IMR-90 (cell line): Measurements from ENCODE around the gene SECISBP2. TPM values are rescaled to one million over a fixed set of nuclear protein-coding genes. Genes with fewer than 3 reads are reported as not detected.

Experiments used
- ATAC-seq: fragments of 200-7000 bp; cut with Tn5 transposase; 2 replicates; pipeline ENCODE4 v1.9.1; 2020; ENCODE audit warnings: low read depth, mild to moderate bottlenecking, moderate library complexity
- BruUV-seq: library from RNA; stranded (reverse); fragments of 400-500 nt; replicated peaks from 2 replicates; lab custom pipeline; 2021; lab: Mats Ljungman, UMichigan
- CTCF ChIA-PET: fragments of 300-600 bp; formaldehyde crosslinking; extraction: SDS; loops from one replicate; lab custom pipeline; 2021; ENCODE audit warnings: antibody characterized with exemption; lab: Yijun Ruan, JAX
- POLR2A ChIA-PET: fragments of 300-600 bp; sonication (Branson Sonifier 250); formaldehyde crosslinking; loops from one replicate; lab custom pipeline; 2022; ENCODE audit warnings: antibody characterized with exemption; ENCODE audit not compliant: unreplicated experiment; lab: Charles Lee
- DNase-seq: peaks from one replicate; pipeline ENCODE4 v3.0.0; 2013
- H2AFZ ChIP-seq: replicated peaks from 2 replicates; pipeline ENCODE3; 2013; ENCODE audit warnings: low read length, mild to moderate bottlenecking; ENCODE audit not compliant: poor library complexity
- H2AK5ac ChIP-seq: 2 replicates; pipeline ENCODE4 v1.6.1; 2013; ENCODE audit warnings: low read depth, low read length, inconsistent platforms
- H2AK9ac ChIP-seq: replicated peaks from 2 replicates; pipeline ENCODE3; 2013; ENCODE audit warnings: mild to moderate bottlenecking, low read depth, low read length, moderate library complexity; ENCODE audit not compliant: poor library complexity
- H2BK120ac ChIP-seq: 2 replicates; pipeline ENCODE4 v1.6.1; 2013; ENCODE audit warnings: low read depth, low read length, inconsistent platforms
- H2BK15ac ChIP-seq: 3 replicates; pipeline ENCODE4 v1.6.1; 2013; ENCODE audit warnings: low read depth, low read length, inconsistent platforms
- H2BK20ac ChIP-seq: 2 replicates; pipeline ENCODE4 v1.6.1; 2013; ENCODE audit warnings: low read depth, mild to moderate bottlenecking, inconsistent platforms, low read length, moderate library complexity
- H2BK5ac ChIP-seq: 2 replicates; pipeline ENCODE4 v1.6.1; 2013; ENCODE audit warnings: mild to moderate bottlenecking, low read depth, low read length, inconsistent platforms; ENCODE audit not compliant: poor library complexity, severe bottlenecking
- H3K14ac ChIP-seq: replicated peaks from 2 replicates; pipeline ENCODE4 v1.6.1; 2013; ENCODE audit warnings: low read depth, low read length, inconsistent platforms
- H3K18ac ChIP-seq: 2 replicates; pipeline ENCODE4 v1.6.1; 2013; ENCODE audit warnings: low read depth, low read length, control low read depth
- H3K23ac ChIP-seq: 2 replicates; pipeline ENCODE4 v1.6.1; 2013; ENCODE audit warnings: low read depth, low read length, inconsistent platforms
- H3K27ac ChIP-seq: 2 replicates; pipeline ENCODE4 v1.5.1; 2013; ENCODE audit warnings: mild to moderate bottlenecking, control low read depth, low read length; ENCODE audit not compliant: insufficient read depth
- H3K27me3 ChIP-seq: 2 replicates; pipeline ENCODE4 v1.6.1; 2013; ENCODE audit warnings: low read length; ENCODE audit not compliant: control insufficient read depth, insufficient read depth
- H3K36me3 ChIP-seq: 2 replicates; pipeline ENCODE4 v1.6.1; 2013; ENCODE audit warnings: low read length, mixed read lengths; ENCODE audit not compliant: control insufficient read depth, insufficient read depth
- H3K4ac ChIP-seq: 2 replicates; pipeline ENCODE4 v1.6.1; 2013; ENCODE audit warnings: low read depth, low read length, inconsistent platforms
- H3K4me1 ChIP-seq: 2 replicates; pipeline ENCODE4 v1.6.1; 2013; ENCODE audit warnings: low read length, mixed read lengths; ENCODE audit not compliant: control insufficient read depth, insufficient read depth
- H3K4me2 ChIP-seq: 2 replicates; pipeline ENCODE4 v1.6.1; 2013; ENCODE audit warnings: low read depth, mild to moderate bottlenecking, control low read depth, low read length, moderate library complexity
- H3K4me3 ChIP-seq: 2 replicates; pipeline ENCODE4 v1.5.1; 2013; ENCODE audit warnings: low read depth, mild to moderate bottlenecking, control low read depth, low read length, moderate library complexity; ENCODE audit not compliant: insufficient read depth
- H3K56ac ChIP-seq: 2 replicates; pipeline ENCODE4 v1.6.1; 2013; ENCODE audit warnings: low read length, inconsistent platforms; ENCODE audit not compliant: insufficient read depth; ENCODE audit errors: extremely low read depth
- H3K79me1 ChIP-seq, 2 experiments: 2 replicates each; pipeline ENCODE4 v1.6.1; 2013; ENCODE audit warnings: low read length in 2 of 2, inconsistent platforms in 1 of 2, low read depth in 1 of 2
- H3K9ac ChIP-seq: 2 replicates; pipeline ENCODE4 v1.6.1; 2013; ENCODE audit warnings: low read depth, low read length, control low read depth
- H3K9me1 ChIP-seq: 2 replicates; pipeline ENCODE4 v1.6.1; 2013; ENCODE audit warnings: low read length, inconsistent platforms; ENCODE audit not compliant: insufficient read depth
- H3K9me3 ChIP-seq: 2 replicates; pipeline ENCODE4 v1.6.1; 2013; ENCODE audit warnings: low read length; ENCODE audit not compliant: control insufficient read depth, insufficient read depth
- H4K20me1 ChIP-seq: 2 replicates; pipeline ENCODE4 v1.6.1; 2013; ENCODE audit warnings: low read length, inconsistent platforms; ENCODE audit not compliant: insufficient read depth
- H4K5ac ChIP-seq: 2 replicates; pipeline ENCODE4 v1.6.1; 2013; ENCODE audit warnings: mild to moderate bottlenecking, low read depth, low read length, control low read depth
- H4K8ac ChIP-seq, 2 experiments: 2 replicates each; pipeline ENCODE4 v1.6.1; 2013; ENCODE audit warnings: low read depth in 2 of 2, low read length in 2 of 2, control low read depth in 1 of 2, inconsistent platforms in 1 of 2
- H4K91ac ChIP-seq: 2 replicates; pipeline ENCODE4 v1.6.1; 2013; ENCODE audit warnings: low read depth, low read length, inconsistent platforms; ENCODE audit not compliant: insufficient read depth
- CHD1 ChIP-seq: IDR thresholded peaks from 2 replicates; pipeline ENCODE4 v1.6.1; 2012; ENCODE audit warnings: low read depth, low read length, improper control_type of control experiment
- ELK1 ChIP-seq: fragments of 150-350 bp; IDR thresholded peaks from 2 replicates; pipeline ENCODE4 v1.6.1; 2016; ENCODE audit warnings: low read depth, mild to moderate bottlenecking, low read length, moderate library complexity, borderline replicate concordance
- MAFK ChIP-seq: IDR thresholded peaks from 2 replicates; pipeline ENCODE4 v1.6.1; 2012; ENCODE audit warnings: low read depth, low read length, improper control_type of control experiment
- RCOR1 ChIP-seq: IDR thresholded peaks from 2 replicates; pipeline ENCODE4 v1.6.1; 2012; ENCODE audit warnings: mild to moderate bottlenecking, low read length, improper control_type of control experiment; ENCODE audit not compliant: insufficient replicate concordance
- RFX5 ChIP-seq: IDR thresholded peaks from 2 replicates; pipeline ENCODE4 v1.8.0; 2012; ENCODE audit warnings: low read depth, mild to moderate bottlenecking, low read length, moderate library complexity
- SMC3 ChIP-seq: fragments of 150-350 bp; IDR thresholded peaks from 2 replicates; pipeline ENCODE4 v1.6.1; 2016; ENCODE audit warnings: low read depth, mild to moderate bottlenecking, antibody characterized with exemption, low read length, moderate library complexity
- WGBS, 2 experiments: methylation state at CpG; one replicate each; pipeline versions ENCODE4 v1.1.5 to v1.1.7; 2013; ENCODE audit warnings: missing lambda C conversion rate in 2 of 2; ENCODE audit not compliant: insufficient read length in 1 of 2; ENCODE audit errors: extremely low coverage in 2 of 2; 5-methylcytosine and 5-hydroxymethylcytosine counted together
- dilution Hi-C: fragments of 300-500 bp; cut with HindIII; formaldehyde crosslinking; loops from one replicate; pipeline ENCODE4 v1.14.3; 2018; ENCODE audit warnings: low sequenced_read_pairs; ENCODE audit not compliant: unreplicated experiment
- in situ Hi-C: fragments of 300-500 bp; cut with MboI; formaldehyde crosslinking; loops from 3 replicates; pipeline ENCODE4 v1.14.3; 2019; ENCODE audit warnings: low sequenced_read_pairs, inconsistent platforms, mixed read lengths
- intact Hi-C: fragments of 100-400 bp; cut with micrococcal nuclease; formaldehyde crosslinking; loops from 2 replicates; pipeline ENCODE4 v1.10.0; 2022
- polyA plus RNA-seq, 3 experiments: library from polyadenylated mRNA; depleted of rRNA; stranded (reverse); fragments of >200 nt; gene quantifications; 2 replicates each; pipeline ENCODE4 v1.2.3, GENCODE V29; 2012; ENCODE audit warnings: low replicate concordance in 1 of 3
- total RNA-seq: library from RNA; depleted of rRNA; stranded (reverse); fragments of >200 nt; gene quantifications from 2 replicates; pipeline ENCODE4 v1.2.3, GENCODE V29; 2012

SECISBP2 gene
- total and polyA plus RNA-seq, 2 of the 4 experiments (the other 2 are of a cell fraction), result 16.4 to 18.8 TPM

DNA sequence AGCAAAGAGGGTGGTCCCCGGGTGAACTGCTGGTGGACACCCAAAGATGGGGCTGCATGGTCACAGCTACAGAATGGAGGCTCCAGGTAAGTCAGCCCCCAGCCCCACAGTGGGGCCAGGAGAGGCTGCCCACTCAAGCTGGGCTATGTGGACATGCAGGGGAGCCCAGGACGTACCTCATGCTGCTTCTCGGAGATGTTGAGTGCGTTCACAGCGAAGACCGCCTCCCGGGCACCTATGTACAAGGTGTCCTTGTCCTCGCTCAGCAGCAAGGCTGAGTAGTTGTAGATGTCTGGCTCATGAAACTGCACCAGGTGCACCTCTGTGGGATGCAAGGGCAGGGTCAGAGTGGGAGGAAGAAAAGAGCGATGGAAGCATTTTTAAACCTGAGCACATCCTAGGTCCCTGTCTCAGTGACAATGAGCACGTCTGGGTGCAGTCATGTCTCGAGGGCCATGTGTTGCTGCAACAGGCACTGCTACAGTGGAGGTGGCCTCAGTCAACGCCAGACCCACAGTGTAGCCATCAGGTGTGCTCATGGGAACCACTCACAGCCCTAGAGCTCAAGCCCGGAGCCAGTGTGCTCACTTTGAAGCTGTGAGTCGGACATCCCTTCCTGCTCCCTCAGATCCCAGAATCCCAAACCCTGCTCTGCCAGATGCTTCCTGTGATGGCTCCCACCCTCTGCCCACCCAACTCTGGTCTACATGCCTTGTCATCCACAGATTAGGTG is 84.6 kb downstream of the SECISBP2 start:
- intact Hi-C loops, result no loop called here

More for the DNA sequence above, 84.6 kb downstream of the SECISBP2 start:
- no TSS peak for BruUV-seq
- dilution Hi-C loops (no loop called here), in situ Hi-C loops (no loop called here)
- WGBS, 2 experiments, result 70% methylated on average over 2 of the region's 14 CpGs; no CpG with 5 or more reads in 1 of the 2 experiments
- Histone ChIP-seq H3K4me2 (no peak overlapping the region), H3K4me1 (no peaks in the 10 kb centered on the region), H3K27me3 (no peaks in the 10 kb centered on the region), H3K79me1 (no peaks in the 10 kb centered on the region), H3K18ac (no peak overlapping the region), H2BK120ac (no peak overlapping the region), H4K5ac (no peak overlapping the region), H3K56ac (no peak overlapping the region), H3K9ac (no peak overlapping the region), H2AK9ac (no peak overlapping the region), H3K23ac (no peak overlapping the region), H2BK5ac (no peak overlapping the region), H4K8ac (no peak overlapping the region), H3K27ac (no peak overlapping the region), H4K20me1 (no peaks in the 10 kb centered on the region), H3K4ac (no peak overlapping the region), H3K9me3 (peaks cover 5% of the 10 kb centered on the region), H2AFZ (no peak overlapping the region), H2BK15ac (no peak overlapping the region), H2BK20ac (no peak overlapping the region), H3K14ac (no peak overlapping the region), H3K36me3 (peaks cover 12% of the 10 kb centered on the region), H3K4me3 (no peak overlapping the region), H2AK5ac (no peak overlapping the region; the same call in 1 of the 2 replicates), H3K9me1 (no peaks in the 10 kb centered on the region), H4K91ac (no peak overlapping the region)
- CTCF ChIA-PET, result interaction anchor here (0.6 kb wide), 1 partner anchor 174 kb away, joined by 5 read pairs; no protein-coding TSS in a partner anchor
- POLR2A ChIA-PET, result interaction anchor here (0.6 kb wide), 1 partner anchor 8 kb away, joined by 3 read pairs; no protein-coding TSS in a partner anchor
- DNase-seq, result no peak
- ATAC-seq, result no peak
- TF ChIP-seq MAFK, result no peak
- no peak for TF ChIP-seq RCOR1
- no peak for TF ChIP-seq ELK1
- no peak for TF ChIP-seq RFX5
- no peak for TF ChIP-seq SMC3
- no peak for TF ChIP-seq CHD1
